ENCODE results near the gene RSU1. TPM values are rescaled to one million over a fixed set of nuclear protein-coding genes. Genes with fewer than 3 reads are reported as not detected.

The RSU1 gene
- polyA plus RNA-seq, 3 donors, result 45.7 to 111 (median 100) TPM

DNA sequence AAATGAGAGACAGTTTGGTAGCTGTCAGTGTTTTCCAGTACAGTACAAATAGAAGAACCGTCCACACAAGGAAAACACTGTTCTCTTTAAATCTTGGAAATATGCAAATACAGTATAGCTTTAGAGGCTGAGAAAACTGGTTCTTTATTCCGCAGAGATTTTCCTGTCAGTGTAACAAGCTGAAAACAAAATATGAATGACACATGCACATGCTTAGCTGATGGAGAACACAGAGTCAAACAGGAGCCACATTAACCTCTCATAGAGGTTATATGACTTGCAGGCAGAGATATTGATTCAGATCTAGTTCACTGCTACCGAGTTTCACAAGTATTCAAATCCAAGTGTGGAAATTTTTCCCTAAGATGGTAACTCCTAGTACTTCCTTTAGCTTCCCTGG lies 160.3 kb downstream of the RSU1 start:
- peak overlapping the region in 1 of 7 donors; percentile 21 for H3K27ac Mint-ChIP-seq
- H3K9me3 Mint-ChIP-seq, result peaks cover 0 to 2% (median 0%) of the 10 kb centered on the region in 7 donors
- H3K4me1 Mint-ChIP-seq, result no peaks in the 10 kb centered on the region
- H3K4me3 Mint-ChIP-seq, result no peak overlapping the region
- Histone ChIP-seq H2AFZ (ENCODE audit: insufficient read depth, low read depth, low read length, poor library complexity, severe bottlenecking) (no peak overlapping the region), H3K27me3 (ENCODE audit: control insufficient read depth in 2 of 2, insufficient read depth in 2 of 2, low read length in 2 of 2) (no peaks in the 10 kb centered on the region), H4K20me1 (ENCODE audit: insufficient read depth, low read length) (no peaks in the 10 kb centered on the region), H3K9me3 (replicated peaks in 1 of 2; ENCODE audit: control insufficient read depth in 1 of 2, insufficient read depth in 1 of 2, low read length in 2 of 2) (no peaks in the 10 kb centered on the region), H3K36me3 (replicated peaks in 1 of 2; ENCODE audit: control insufficient read depth in 1 of 2, insufficient read depth in 2 of 2, low read length in 2 of 2) (no peaks in the 10 kb centered on the region), H3K9ac (ENCODE audit: insufficient read depth, low read length, poor library complexity, severe bottlenecking) (no peak overlapping the region), H3K27ac (ENCODE audit: low read depth in 1 of 2, low read length in 2 of 2) (no peak overlapping the region), H3K79me2 (ENCODE audit: insufficient read depth, low read length) (no peaks in the 10 kb centered on the region), H3K4me1 (ENCODE audit: control insufficient read depth in 1 of 2, insufficient read depth in 2 of 2, low read length in 2 of 2) (no peaks in the 10 kb centered on the region), H3K4me3 (replicated peaks in 1 of 3; ENCODE audit: low read depth in 2 of 3, low read length in 3 of 3) (no peak overlapping the region), H3K4me2 (replicated peaks; ENCODE audit: extremely low read depth, low read length, poor library complexity, severe bottlenecking) (no peak overlapping the region)
- WGBS (ENCODE audit: insufficient coverage), result no CpG with 5 or more reads among the region's 3 CpGs
- TF ChIP-seq, protein P1, sequence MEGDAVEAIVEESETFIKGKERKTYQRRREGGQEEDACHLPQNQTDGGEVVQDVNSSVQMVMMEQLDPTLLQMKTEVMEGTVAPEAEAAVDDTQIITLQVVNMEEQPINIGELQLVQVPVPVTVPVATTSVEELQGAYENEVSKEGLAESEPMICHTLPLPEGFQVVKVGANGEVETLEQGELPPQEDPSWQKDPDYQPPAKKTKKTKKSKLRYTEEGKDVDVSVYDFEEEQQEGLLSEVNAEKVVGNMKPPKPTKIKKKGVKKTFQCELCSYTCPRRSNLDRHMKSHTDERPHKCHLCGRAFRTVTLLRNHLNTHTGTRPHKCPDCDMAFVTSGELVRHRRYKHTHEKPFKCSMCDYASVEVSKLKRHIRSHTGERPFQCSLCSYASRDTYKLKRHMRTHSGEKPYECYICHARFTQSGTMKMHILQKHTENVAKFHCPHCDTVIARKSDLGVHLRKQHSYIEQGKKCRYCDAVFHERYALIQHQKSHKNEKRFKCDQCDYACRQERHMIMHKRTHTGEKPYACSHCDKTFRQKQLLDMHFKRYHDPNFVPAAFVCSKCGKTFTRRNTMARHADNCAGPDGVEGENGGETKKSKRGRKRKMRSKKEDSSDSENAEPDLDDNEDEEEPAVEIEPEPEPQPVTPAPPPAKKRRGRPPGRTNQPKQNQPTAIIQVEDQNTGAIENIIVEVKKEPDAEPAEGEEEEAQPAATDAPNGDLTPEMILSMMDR (IDR thresholded peaks at IDR 0.05), result no peak
- DNase-seq, result no peak
- peaks cover 0 to 5% of the 10 kb centered on the region in 2 donors for H3K36me3 Mint-ChIP-seq
- intact Hi-C loops (cut with micrococcal nuclease), result no loop called here
- no peaks in the 10 kb centered on the region for H3K27me3 Mint-ChIP-seq (ENCODE audit: low read depth in 3 of 3)

DNA sequence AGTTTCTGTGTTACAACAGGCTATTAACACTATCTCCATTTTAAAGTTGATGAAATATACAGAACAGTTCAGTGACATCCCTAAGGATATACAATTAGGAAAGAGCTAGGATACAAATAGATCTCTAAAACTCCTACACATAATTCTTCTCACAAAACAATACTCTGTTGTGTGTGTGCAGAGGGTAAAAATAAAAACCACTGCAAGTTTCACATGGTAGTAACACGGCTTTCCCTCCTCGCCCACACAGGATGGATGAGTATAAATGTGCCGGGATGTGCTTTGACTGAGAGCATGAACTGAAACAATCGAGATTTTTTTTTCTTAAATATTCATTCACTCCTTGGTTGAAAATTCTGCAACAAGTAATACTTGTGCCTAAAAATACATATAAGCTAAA lies 164.0 kb downstream of the RSU1 start:
- H3K4me1 ChIP-seq (ENCODE audit: control insufficient read depth in 1 of 2, insufficient read depth in 2 of 2, low read length in 2 of 2), result no peaks in the 10 kb centered on the region
- no peak overlapping the region for H3K4me3 ChIP-seq (replicated peaks in 1 of 3; ENCODE audit: low read depth in 2 of 3, low read length in 3 of 3)
- no peak overlapping the region for H3K27ac Mint-ChIP-seq
- H3K36me3 ChIP-seq (replicated peaks in 1 of 2; ENCODE audit: control insufficient read depth in 1 of 2, insufficient read depth in 2 of 2, low read length in 2 of 2), result no peaks in the 10 kb centered on the region
- no peaks in the 10 kb centered on the region for H3K4me1 Mint-ChIP-seq
- no peak overlapping the region for H3K4me2 ChIP-seq (replicated peaks; ENCODE audit: extremely low read depth, low read length, poor library complexity, severe bottlenecking)
- TF ChIP-seq, protein P1 (IDR thresholded peaks at IDR 0.05), result no peak
- H2AFZ ChIP-seq (ENCODE audit: insufficient read depth, low read depth, low read length, poor library complexity, severe bottlenecking), result no peak overlapping the region
- H3K4me3 Mint-ChIP-seq, result no peak overlapping the region
- DNase-seq, result no peak
- H3K27me3 ChIP-seq (ENCODE audit: control insufficient read depth in 2 of 2, insufficient read depth in 2 of 2, low read length in 2 of 2), result no peaks in the 10 kb centered on the region
- no peaks in the 10 kb centered on the region for H3K9me3 Mint-ChIP-seq
- intact Hi-C loops (cut with micrococcal nuclease), result no loop called here
- no peaks in the 10 kb centered on the region for H3K79me2 ChIP-seq (ENCODE audit: insufficient read depth, low read length)
- H3K9ac ChIP-seq (ENCODE audit: insufficient read depth, low read length, poor library complexity, severe bottlenecking), result no peak overlapping the region
- no peaks in the 10 kb centered on the region for H3K27me3 Mint-ChIP-seq (ENCODE audit: low read depth in 3 of 3)
- no peaks in the 10 kb centered on the region for H4K20me1 ChIP-seq (ENCODE audit: insufficient read depth, low read length)
- no CpG with 5 or more reads among the region's 4 CpGs for WGBS (ENCODE audit: insufficient coverage)
- H3K36me3 Mint-ChIP-seq, result peaks cover 0 to 2% of the 10 kb centered on the region in 2 donors
- H3K27ac ChIP-seq (ENCODE audit: low read depth in 1 of 2, low read length in 2 of 2), result no peak overlapping the region
- H3K9me3 ChIP-seq (replicated peaks in 1 of 2; ENCODE audit: control insufficient read depth in 1 of 2, insufficient read depth in 1 of 2, low read length in 2 of 2), result no peaks in the 10 kb centered on the region
